ENCODE data around the gene PPP1R11. TPM values are rescaled to one million over a fixed set of nuclear protein-coding genes. Genes with fewer than 3 reads are reported as not detected.

Gene PPP1R11
- total RNA-seq, 5 donors from 2014 or later (not counting 1 experiment from before 2014, with no cell fraction given), result 47.2 to 61.4 (median 55.6) TPM

GRCh38 chr6:30041821-30042220, 25.2 kb upstream of the PPP1R11 start:
- H3K4me3 ChIP-seq (ENCODE audit: control insufficient read depth in 1 of 2, extremely low read depth in 1 of 2, low read length in 1 of 2), result no peak overlapping the region
- ATAC-seq (replicated peaks in 1 of 4) (no peak), DNase-seq (no peak)
- H3K27ac ChIP-seq (ENCODE audit: low read length), result no peak overlapping the region
- 93% methylated on average over 3 of the region's 4 CpGs for WGBS (ENCODE audit: insufficient coverage)
- H3K9me3 Mint-ChIP-seq, result no peaks in the 10 kb centered on the region
- H3K27me3 ChIP-seq (replicated peaks in 1 of 2; ENCODE audit: control insufficient read depth in 2 of 2, extremely low read depth in 1 of 2, insufficient read depth in 2 of 2, low read length in 1 of 2), result no peaks in the 10 kb centered on the region
- ChIA-PET POLR2A (no interaction called here), CTCF (no interaction called here)
- H3K36me3 ChIP-seq (ENCODE audit: control insufficient read depth in 2 of 2, extremely low read depth in 1 of 2, insufficient read depth in 1 of 2, low read length in 1 of 2), result peaks cover 0 to 4% of the 10 kb centered on the region in 2 donors
- H3K4me1 Mint-ChIP-seq, result peaks cover under 1 to 2% (median 1%) of the 10 kb centered on the region in 3 donors
- H3K4me1 ChIP-seq (ENCODE audit: control insufficient read depth in 1 of 2, extremely low read depth in 1 of 2, insufficient read depth in 2 of 2, low read length in 2 of 2), result no peaks in the 10 kb centered on the region
- H3K9me3 ChIP-seq, result no peaks in the 10 kb centered on the region
- H3K27ac Mint-ChIP-seq, result no peak overlapping the region
- H3K4me3 Mint-ChIP-seq, result no peak overlapping the region
- peaks cover 21% of the 10 kb centered on the region for H3K36me3 Mint-ChIP-seq
- no peaks in the 10 kb centered on the region for H3K27me3 Mint-ChIP-seq

DNA sequence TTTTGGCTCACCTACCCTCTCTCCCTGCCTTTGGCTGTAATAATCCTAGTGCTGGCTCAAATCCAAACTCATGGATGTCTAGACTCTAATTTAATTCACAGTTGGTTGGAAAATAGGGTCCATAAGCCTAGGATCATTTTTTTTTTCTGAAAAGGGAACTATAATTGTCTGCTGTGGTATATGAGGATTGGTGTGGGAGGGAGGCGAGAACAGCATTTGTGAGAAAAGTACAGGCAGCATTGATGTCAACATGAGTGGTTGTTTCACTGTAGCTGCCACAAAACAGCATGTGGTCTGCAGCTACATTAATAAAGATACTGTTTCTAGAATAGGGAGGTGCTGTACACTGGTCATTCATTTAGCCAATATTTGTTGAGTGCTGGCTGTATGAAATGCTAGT, 24.5 kb upstream of the PPP1R11 start:
- ATAC-seq (replicated peaks in 1 of 4) (no peak), DNase-seq (no peak)
- no peak overlapping the region for H3K4me3 ChIP-seq (ENCODE audit: control insufficient read depth in 1 of 2, extremely low read depth in 1 of 2, low read length in 1 of 2)
- Mint-ChIP-seq H3K27me3 (no peaks in the 10 kb centered on the region), H3K27ac (no peak overlapping the region), H3K36me3 (peaks cover 21% of the 10 kb centered on the region), H3K4me3 (no peak overlapping the region), H3K4me1 (peaks cover 6 to 8% (median 7%) of the 10 kb centered on the region in 3 donors), H3K9me3 (no peaks in the 10 kb centered on the region)
- peaks cover 0 to 4% of the 10 kb centered on the region in 2 donors for H3K36me3 ChIP-seq (ENCODE audit: control insufficient read depth in 2 of 2, extremely low read depth in 1 of 2, insufficient read depth in 1 of 2, low read length in 1 of 2)
- no peaks in the 10 kb centered on the region for H3K9me3 ChIP-seq
- H3K4me1 ChIP-seq (ENCODE audit: control insufficient read depth in 1 of 2, extremely low read depth in 1 of 2, insufficient read depth in 2 of 2, low read length in 2 of 2), result no peaks in the 10 kb centered on the region
- no CpG with 5 or more reads among the region's 1 CpG for WGBS (ENCODE audit: insufficient coverage)
- ChIA-PET CTCF (no interaction called here), POLR2A (no interaction called here)
- H3K27ac ChIP-seq (ENCODE audit: low read length), result no peak overlapping the region
- no peaks in the 10 kb centered on the region for H3K27me3 ChIP-seq (replicated peaks in 1 of 2; ENCODE audit: control insufficient read depth in 2 of 2, extremely low read depth in 1 of 2, insufficient read depth in 2 of 2, low read length in 1 of 2)

GRCh38 chr6:30042914-30043313, 24.1 kb upstream of the PPP1R11 start:
- no peaks in the 10 kb centered on the region for H3K9me3 Mint-ChIP-seq
- H3K4me3 ChIP-seq (ENCODE audit: control insufficient read depth in 1 of 2, extremely low read depth in 1 of 2, low read length in 1 of 2), result no peak overlapping the region
- H3K4me3 Mint-ChIP-seq, result no peak overlapping the region
- no peak for ATAC-seq (replicated peaks in 1 of 4)
- H3K27ac ChIP-seq (ENCODE audit: low read length), result no peak overlapping the region
- H3K27me3 Mint-ChIP-seq, result no peaks in the 10 kb centered on the region
- no peaks in the 10 kb centered on the region for H3K27me3 ChIP-seq (replicated peaks in 1 of 2; ENCODE audit: control insufficient read depth in 2 of 2, extremely low read depth in 1 of 2, insufficient read depth in 2 of 2, low read length in 1 of 2)
- peaks cover 0 to 4% of the 10 kb centered on the region in 2 donors for H3K36me3 ChIP-seq (ENCODE audit: control insufficient read depth in 2 of 2, extremely low read depth in 1 of 2, insufficient read depth in 1 of 2, low read length in 1 of 2)
- WGBS (ENCODE audit: insufficient coverage), result 10% methylated on average over 1 of the region's 1 CpG
- ChIA-PET CTCF (no interaction called here), POLR2A (no interaction called here)
- no peak for DNase-seq
- H3K9me3 ChIP-seq, result no peaks in the 10 kb centered on the region
- no peaks in the 10 kb centered on the region for H3K4me1 ChIP-seq (ENCODE audit: control insufficient read depth in 1 of 2, extremely low read depth in 1 of 2, insufficient read depth in 2 of 2, low read length in 2 of 2)
- no peak overlapping the region for H3K27ac Mint-ChIP-seq
- H3K36me3 Mint-ChIP-seq, result peaks cover 21% of the 10 kb centered on the region
- H3K4me1 Mint-ChIP-seq, result peaks cover 7 to 10% (median 9%) of the 10 kb centered on the region in 3 donors

DNA sequence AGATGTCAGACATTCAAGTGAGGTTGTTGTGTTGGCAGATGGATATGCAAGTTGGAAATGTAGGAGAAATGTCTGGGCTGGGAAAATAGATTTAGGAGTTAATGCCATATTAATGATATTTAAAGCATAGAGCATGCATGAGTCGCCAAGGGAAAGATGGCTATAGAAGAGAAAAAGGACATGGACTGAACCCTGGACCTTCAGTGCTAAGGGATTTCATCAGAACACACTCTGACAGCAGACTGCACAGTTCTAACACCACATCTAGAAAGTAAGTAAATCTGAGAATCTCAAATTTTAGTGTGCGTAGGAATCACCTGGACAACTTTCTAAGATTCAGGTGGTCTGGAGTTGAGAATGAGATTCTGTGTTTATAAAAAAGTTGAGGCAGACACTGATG, 23.3 kb upstream of the PPP1R11 start:
- Mint-ChIP-seq H3K9me3 (no peaks in the 10 kb centered on the region), H3K36me3 (peaks cover 22% of the 10 kb centered on the region), H3K27me3 (no peaks in the 10 kb centered on the region), H3K27ac (no peak overlapping the region), H3K4me3 (no peak overlapping the region), H3K4me1 (peaks cover 7 to 12% (median 9%) of the 10 kb centered on the region in 3 donors)
- peaks cover 0 to 4% of the 10 kb centered on the region in 2 donors for H3K36me3 ChIP-seq (ENCODE audit: control insufficient read depth in 2 of 2, extremely low read depth in 1 of 2, insufficient read depth in 1 of 2, low read length in 1 of 2)
- no peaks in the 10 kb centered on the region for H3K4me1 ChIP-seq (ENCODE audit: control insufficient read depth in 1 of 2, extremely low read depth in 1 of 2, insufficient read depth in 2 of 2, low read length in 2 of 2)
- no peaks in the 10 kb centered on the region for H3K27me3 ChIP-seq (replicated peaks in 1 of 2; ENCODE audit: control insufficient read depth in 2 of 2, extremely low read depth in 1 of 2, insufficient read depth in 2 of 2, low read length in 1 of 2)
- no peak for DNase-seq
- ChIA-PET CTCF (no interaction called here), POLR2A (no interaction called here)
- H3K27ac ChIP-seq (ENCODE audit: low read length), result no peak overlapping the region
- no peaks in the 10 kb centered on the region for H3K9me3 ChIP-seq
- WGBS (ENCODE audit: insufficient coverage), result no CpG with 5 or more reads among the region's 2 CpGs
- H3K4me3 ChIP-seq (ENCODE audit: control insufficient read depth in 1 of 2, extremely low read depth in 1 of 2, low read length in 1 of 2), result no peak overlapping the region
- no peak for ATAC-seq (replicated peaks in 1 of 4)

DNA sequence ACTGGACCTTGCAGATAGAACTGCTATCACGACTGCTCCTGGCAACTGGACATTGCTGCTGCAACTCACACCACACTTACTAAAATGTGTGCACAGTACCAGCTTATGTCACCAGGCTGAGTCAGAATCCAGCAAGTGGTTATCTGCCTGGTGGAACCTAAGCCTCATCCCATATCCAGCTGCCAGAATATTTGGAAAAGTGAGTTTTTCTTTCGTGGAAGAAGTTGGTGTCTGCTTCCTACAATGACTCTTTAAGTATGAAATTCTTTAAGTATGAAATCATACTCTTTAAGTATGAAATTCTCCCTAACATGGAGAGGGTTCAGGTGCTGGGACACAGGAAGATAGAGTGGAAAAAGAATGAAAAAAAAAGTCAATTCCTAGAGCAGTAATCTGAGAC, 22.4 kb upstream of the PPP1R11 start:
- no peaks in the 10 kb centered on the region for H3K27me3 ChIP-seq (replicated peaks in 1 of 2; ENCODE audit: control insufficient read depth in 2 of 2, extremely low read depth in 1 of 2, insufficient read depth in 2 of 2, low read length in 1 of 2)
- H3K36me3 ChIP-seq (ENCODE audit: control insufficient read depth in 2 of 2, extremely low read depth in 1 of 2, insufficient read depth in 1 of 2, low read length in 1 of 2), result peaks cover 0 to 4% of the 10 kb centered on the region in 2 donors
- H3K4me1 ChIP-seq (ENCODE audit: control insufficient read depth in 1 of 2, extremely low read depth in 1 of 2, insufficient read depth in 2 of 2, low read length in 2 of 2), result no peaks in the 10 kb centered on the region
- H3K4me3 Mint-ChIP-seq, result no peak overlapping the region
- ChIA-PET POLR2A (no interaction called here), CTCF (no interaction called here)
- no peak overlapping the region for H3K4me3 ChIP-seq (ENCODE audit: control insufficient read depth in 1 of 2, extremely low read depth in 1 of 2, low read length in 1 of 2)
- peaks cover 25% of the 10 kb centered on the region for H3K36me3 Mint-ChIP-seq
- peaks cover 7 to 15% (median 9%) of the 10 kb centered on the region in 3 donors for H3K4me1 Mint-ChIP-seq
- no peak for ATAC-seq (replicated peaks in 1 of 4)
- WGBS (ENCODE audit: insufficient coverage), result 100% methylated on average over 1 of the region's 2 CpGs
- H3K27me3 Mint-ChIP-seq, result no peaks in the 10 kb centered on the region
- no peak overlapping the region for H3K27ac ChIP-seq (ENCODE audit: low read length)
- H3K27ac Mint-ChIP-seq, result no peak overlapping the region
- no peaks in the 10 kb centered on the region for H3K9me3 ChIP-seq
- H3K9me3 Mint-ChIP-seq, result no peaks in the 10 kb centered on the region
- no peak for DNase-seq

- Histone ChIP-seq H3K4me3 (ENCODE audit: control insufficient read depth in 1 of 2, extremely low read depth in 1 of 2, low read length in 1 of 2) (no peak overlapping the region), H3K27me3 (replicated peaks in 1 of 2; ENCODE audit: control insufficient read depth in 2 of 2, extremely low read depth in 1 of 2, insufficient read depth in 2 of 2, low read length in 1 of 2) (no peaks in the 10 kb centered on the region), H3K36me3 (ENCODE audit: control insufficient read depth in 2 of 2, extremely low read depth in 1 of 2, insufficient read depth in 1 of 2, low read length in 1 of 2) (no peaks in the 10 kb centered on the region), H3K27ac (ENCODE audit: low read length) (no peak overlapping the region), H3K9me3 (no peaks in the 10 kb centered on the region), H3K4me1 (ENCODE audit: control insufficient read depth in 1 of 2, extremely low read depth in 1 of 2, insufficient read depth in 2 of 2, low read length in 2 of 2) (no peaks in the 10 kb centered on the region)
- no CpG with 5 or more reads among the region's 2 CpGs for WGBS (ENCODE audit: insufficient coverage)
- no peaks in the 10 kb centered on the region for H3K9me3 Mint-ChIP-seq
- H3K4me3 Mint-ChIP-seq, result no peak overlapping the region
- H3K27ac Mint-ChIP-seq, result no peak overlapping the region
- ATAC-seq (replicated peaks in 1 of 4) (peak in 1 of 4 experiments; percentile 24), DNase-seq (no peak)
- peaks cover 35% of the 10 kb centered on the region for H3K36me3 Mint-ChIP-seq
- no peaks in the 10 kb centered on the region for H3K27me3 Mint-ChIP-seq
- POLR2A ChIA-PET, result no interaction called here
- CTCF ChIA-PET, result no interaction called here
- H3K4me1 Mint-ChIP-seq, result peaks cover 7 to 23% (median 9%) of the 10 kb centered on the region in 3 donors
Measured at GRCh38 chr6:30047220-30047619, 19.8 kb upstream of the PPP1R11 start.

DNA sequence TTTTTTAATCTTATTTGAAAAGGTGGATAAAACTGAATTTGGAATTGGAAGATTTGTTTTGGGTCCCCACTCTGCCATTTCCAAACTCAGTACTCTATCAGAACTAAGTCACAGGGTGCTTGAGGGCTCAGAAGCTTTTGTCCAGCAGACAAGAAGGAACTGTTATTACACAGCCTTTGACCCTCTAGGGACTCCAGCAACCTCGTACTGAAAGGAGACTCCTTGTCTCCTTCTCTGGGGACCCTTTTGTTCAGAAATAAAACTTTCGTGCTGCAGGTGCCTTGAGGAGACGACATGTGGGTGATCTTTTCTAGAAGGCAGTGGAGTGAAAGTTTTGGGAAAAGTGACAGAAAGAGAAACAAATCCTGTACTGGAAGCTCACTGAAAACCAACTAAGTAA, 13.3 kb upstream of the PPP1R11 start:
- ChIA-PET POLR2A (no interaction called here), CTCF (no interaction called here)
- H3K4me1 Mint-ChIP-seq, result peaks cover 0 to 16% (median 3%) of the 10 kb centered on the region in 3 donors
- DNase-seq (no peak), ATAC-seq (replicated peaks in 1 of 4) (no peak)
- no peak overlapping the region for H3K27ac Mint-ChIP-seq
- Histone ChIP-seq H3K27ac (ENCODE audit: low read length) (no peak overlapping the region), H3K4me3 (ENCODE audit: control insufficient read depth in 1 of 2, extremely low read depth in 1 of 2, low read length in 1 of 2) (no peak overlapping the region), H3K4me1 (ENCODE audit: control insufficient read depth in 1 of 2, extremely low read depth in 1 of 2, insufficient read depth in 2 of 2, low read length in 2 of 2) (no peaks in the 10 kb centered on the region), H3K36me3 (ENCODE audit: control insufficient read depth in 2 of 2, extremely low read depth in 1 of 2, insufficient read depth in 1 of 2, low read length in 1 of 2) (peaks cover 0 to 35% of the 10 kb centered on the region in 2 donors), H3K27me3 (replicated peaks in 1 of 2; ENCODE audit: control insufficient read depth in 2 of 2, extremely low read depth in 1 of 2, insufficient read depth in 2 of 2, low read length in 1 of 2) (no peaks in the 10 kb centered on the region), H3K9me3 (no peaks in the 10 kb centered on the region)
- no peak overlapping the region for H3K4me3 Mint-ChIP-seq
- peaks cover 49% of the 10 kb centered on the region for H3K36me3 Mint-ChIP-seq
- no peaks in the 10 kb centered on the region for H3K27me3 Mint-ChIP-seq
- 83% methylated on average over 1 of the region's 3 CpGs for WGBS (ENCODE audit: insufficient coverage)
- no peaks in the 10 kb centered on the region for H3K9me3 Mint-ChIP-seq

Data from T-cell (primary cell).